Kidney (tissue), 14 donors: Measurements from ENCODE around the gene AKR1A1. TPM values are rescaled to one million over a fixed set of nuclear protein-coding genes. Genes with fewer than 3 reads are reported as not detected.
A peak's percentile ranks its signal among the peaks of the same experiment; 100 is the strongest.

Experiments used
- DNase-seq, 5 donors: peaks; one replicate each; pipeline ENCODE4 v3.0.0-alpha.2; 2013 to 2020
- FAIRE-seq: peaks from 2 replicates; lab custom pipeline; 2012; peaks lifted over from hg19 to GRCh38; lab: Jason Lieb, UNC
- H3K27ac ChIP-seq, 2 donors: one replicate each; pipeline ENCODE4 v1.7.0; 2013; ENCODE audit warnings: low read depth in 2 of 2, low read length in 2 of 2, inconsistent platforms in 1 of 2
- H3K27me3 ChIP-seq: one replicate; pipeline ENCODE4 v1.7.1; 2013; ENCODE audit warnings: low read length, inconsistent platforms; ENCODE audit not compliant: control insufficient read depth, insufficient read depth
- H3K36me3 ChIP-seq, 3 donors: one replicate each; pipeline versions ENCODE4 v1.7.0 to v1.7.1; 2013; ENCODE audit warnings: low read length in 3 of 3, control low read depth in 1 of 3, inconsistent platforms in 1 of 3; ENCODE audit not compliant: insufficient read depth in 3 of 3, control insufficient read depth in 2 of 3
- H3K4me1 ChIP-seq, 3 donors: one replicate each; pipeline versions ENCODE4 v1.7.0 to v1.7.1; 2013; ENCODE audit warnings: low read length in 3 of 3, inconsistent platforms in 1 of 3, low read depth in 1 of 3; ENCODE audit not compliant: control insufficient read depth in 2 of 3, insufficient read depth in 2 of 3
- H3K4me3 ChIP-seq, 3 donors: one replicate each; pipeline versions ENCODE4 v1.7.0 to v1.8.1; 2013; ENCODE audit warnings: low read length in 3 of 3, control low read depth in 1 of 3, inconsistent platforms in 1 of 3
- H3K9ac ChIP-seq, 3 donors: one replicate each; pipeline versions ENCODE4 v1.7.0 to v1.7.1; 2013; ENCODE audit warnings: low read length in 3 of 3, control low read depth in 1 of 3, inconsistent platforms in 1 of 3
- H3K9me3 ChIP-seq, 3 donors: one replicate each; pipeline versions ENCODE4 v1.7.0 to v1.7.1; 2013; ENCODE audit warnings: low read length in 3 of 3, control low read depth in 1 of 3, inconsistent platforms in 1 of 3; ENCODE audit not compliant: control insufficient read depth in 2 of 3, insufficient read depth in 1 of 3
- CTCF ChIP-seq: IDR thresholded peaks from 3 replicates; pipeline ENCODE4 v1.5.1; 2012; ENCODE audit warnings: mild to moderate bottlenecking, moderate library complexity, borderline replicate concordance; ENCODE audit not compliant: insufficient read depth; ENCODE audit errors: extremely low read depth
- intact Hi-C: fragments of 100-400 bp; cut with DNase I; formaldehyde crosslinking; loops from one replicate; pipeline ENCODE4 v1.11.1; 2022
- polyA plus RNA-seq: library from polyadenylated mRNA; stranded (reverse); fragments of 350-450 nt; fragmentation: Illumina TruSeq; extraction: RNeasy Lipid Tissue Mini Kit (QIAGEN cat#74804); gene quantifications from one replicate; pipeline ENCODE4 v1.2.3, GENCODE V29; 2014; ENCODE audit warnings: low read depth, low replicate concordance; ENCODE audit not compliant: insufficient read depth
- total RNA-seq: library from RNA; stranded (reverse); fragmentation: NEBNext Ultra II Directional; extraction: Animal tissue kit (Norgen Biotek cat#: 25700); gene quantifications from one replicate; pipeline ENCODE4 v1.2.1, GENCODE V29; 2021
- donor health status: control.
- donor health status: control.
- donor health status: control.
- donor health status: control.
- donor health status: control.
- donor health status: DM: yes; HTN: yes; CAD: no.
- donor health status: Normal renal cell carcinoma (clear cell type).

The AKR1A1 gene
- total and polyA plus RNA-seq, 2 donors from 2014 or later: 147 to 431 TPM

GRCh38 chr1:45566722-45567121 lies 16.1 kb downstream of the AKR1A1 start:
- peaks cover 2 to 39% (median 30%) of the 10 kb centered on the region in 3 donors for H3K36me3 ChIP-seq
- no peaks in the 10 kb centered on the region for H3K9me3 ChIP-seq
- intact Hi-C loops: loop anchor here (10.0 kb wide), 1 partner anchor 52 kb away; no protein-coding TSS in a partner anchor
- H3K27me3 ChIP-seq: no peaks in the 10 kb centered on the region
- H3K9ac ChIP-seq: no peak overlapping the region
- TF ChIP-seq CTCF: no peak
- no peak for FAIRE-seq
- peaks cover 0 to 8% (median 0%) of the 10 kb centered on the region in 3 donors for H3K4me1 ChIP-seq
- peak in 1 of 5 donors; percentile 87 for DNase-seq
- H3K27ac ChIP-seq: no peak overlapping the region
- no peak overlapping the region for H3K4me3 ChIP-seq

- Histone ChIP-seq H3K36me3 (peaks cover 2 to 37% (median 30%) of the 10 kb centered on the region in 3 donors), H3K9ac (no peak overlapping the region), H3K4me1 (peaks cover 0 to 6% (median 0%) of the 10 kb centered on the region in 3 donors), H3K9me3 (no peaks in the 10 kb centered on the region), H3K27me3 (no peaks in the 10 kb centered on the region), H3K4me3 (no peak overlapping the region), H3K27ac (no peak overlapping the region)
- no peak for DNase-seq
- no peak for FAIRE-seq
- no peak for TF ChIP-seq CTCF
- intact Hi-C loops: loop anchor here (10.0 kb wide), 1 partner anchor 53 kb away; no protein-coding TSS in a partner anchor
Measured at GRCh38 chr1:45567911-45568310, 17.3 kb downstream of the AKR1A1 start.

- Histone ChIP-seq H3K36me3 (peaks cover 2 to 37% (median 30%) of the 10 kb centered on the region in 3 donors), H3K27ac (no peak overlapping the region), H3K9me3 (no peaks in the 10 kb centered on the region), H3K4me1 (peaks cover 0 to 6% (median 0%) of the 10 kb centered on the region in 3 donors), H3K4me3 (no peak overlapping the region), H3K9ac (no peak overlapping the region), H3K27me3 (no peaks in the 10 kb centered on the region)
- DNase-seq: no peak
- no peak for TF ChIP-seq CTCF
- intact Hi-C loops: loop anchor here (10.0 kb wide), 1 partner anchor 54 kb away; no protein-coding TSS in a partner anchor
- FAIRE-seq: no peak
Measured at GRCh38 chr1:45568421-45568820, 17.8 kb downstream of the AKR1A1 start.
